GM12878 (cell line): Measurements from ENCODE around the gene KRTAP5-6. TPM values are rescaled to one million over a fixed set of nuclear protein-coding genes. Genes with fewer than 3 reads are reported as not detected.

Experiments
- ATAC-seq: fragments of 200-7000 bp; cut with Tn5 transposase; 3 replicates; pipeline ENCODE4 v1.9.1; 2020; ENCODE audit warnings: mild to moderate bottlenecking, moderate library complexity
- BruUV-seq: library from RNA; stranded (reverse); fragments of 400-500 nt; replicated peaks from 2 replicates; lab custom pipeline; 2021; lab: Mats Ljungman, UMichigan
- CTCF ChIA-PET: fragments of 300-600 bp; sonication (Branson Sonifier 250); formaldehyde crosslinking; extraction: SDS; loops from one replicate; lab custom pipeline; 2021; ENCODE audit warnings: inconsistent platforms; lab: Yijun Ruan, JAX
- POLR2A ChIA-PET: fragments of 350-600 bp; formaldehyde crosslinking; extraction: SDS; loops from one replicate; lab custom pipeline; 2021; ENCODE audit warnings: inconsistent platforms; lab: Charles Lee
- RAD21 ChIA-PET: fragments of 300-600 bp; sonication (Branson Sonifier 250); formaldehyde crosslinking; loops from one replicate; lab custom pipeline; 2023; ENCODE audit warnings: antibody characterized with exemption; ENCODE audit not compliant: unreplicated experiment; lab: Charles Lee
- SMC1A ChIA-PET: fragments of 300-600 bp; sonication (Branson Sonifier 250); formaldehyde crosslinking; loops from one replicate; lab custom pipeline; 2023; ENCODE audit not compliant: unreplicated experiment, uncharacterized antibody; lab: Charles Lee
- DNase-seq: peaks from one replicate; pipeline ENCODE4 v3.0.0-alpha.2; 2011; ENCODE audit warnings: low read depth, low spot score
- FAIRE-seq: peaks from 3 replicates; lab custom pipeline; 2011; peaks lifted over from hg19 to GRCh38; lab: Jason Lieb, UNC
- H2AFZ ChIP-seq: 2 replicates; pipeline ENCODE4 v1.6.0; 2011; ENCODE audit warnings: low read depth, low read length, control low read depth; ENCODE audit not compliant: control insufficient read depth
- H3K27ac ChIP-seq: 2 replicates; pipeline ENCODE4 v1.5.1; 2011; ENCODE audit warnings: control low read depth; ENCODE audit not compliant: control insufficient read depth, insufficient read depth
- H3K27me3 ChIP-seq, 2 experiments: replicated peaks in 1 of 2; 2 replicates each; pipeline versions ENCODE4 v1.6.0 to v1.6.1; 2011; ENCODE audit warnings: low read length in 1 of 2; ENCODE audit not compliant: control insufficient read depth in 2 of 2, insufficient read depth in 2 of 2
- H3K36me3 ChIP-seq, 2 experiments: 2 replicates each; pipeline ENCODE4 v1.5.1; 2011; ENCODE audit warnings: low read length in 1 of 2; ENCODE audit not compliant: control insufficient read depth in 2 of 2, insufficient read depth in 2 of 2
- H3K4me1 ChIP-seq: 2 replicates; pipeline ENCODE4 v1.6.1; 2011; ENCODE audit warnings: mild to moderate bottlenecking, low read length, moderate library complexity, mixed read lengths; ENCODE audit not compliant: control insufficient read depth, insufficient read depth
- H3K4me2 ChIP-seq: 2 replicates; pipeline ENCODE4 v1.6.0; 2011; ENCODE audit warnings: control low read depth; ENCODE audit not compliant: control insufficient read depth, insufficient read depth
- H3K4me3 ChIP-seq: fragments of 200-600 bp; sonication (generic); 2 replicates; pipeline ENCODE4 v1.5.1; 2016
- H3K79me2 ChIP-seq: 2 replicates; pipeline ENCODE4 v1.6.0; 2011; ENCODE audit warnings: low read length; ENCODE audit not compliant: control insufficient read depth, insufficient read depth
- H3K9ac ChIP-seq: 2 replicates; pipeline ENCODE4 v1.8.0; 2011; ENCODE audit warnings: low read length, control low read depth, mixed read lengths; ENCODE audit not compliant: control insufficient read depth, insufficient read depth
- H3K9me3 ChIP-seq: replicated peaks from 3 replicates; pipeline ENCODE4 v1.5.1; 2011; ENCODE audit warnings: mild to moderate bottlenecking, low read length; ENCODE audit not compliant: control insufficient read depth, insufficient read depth
- H4K20me1 ChIP-seq: 2 replicates; pipeline ENCODE4 v1.6.0; 2011; ENCODE audit not compliant: control insufficient read depth, insufficient read depth
- CHD4 ChIP-seq: fragments of 200-600 bp; sonication (generic); IDR thresholded peaks from 2 replicates; pipeline ENCODE4 v1.6.1; 2016; ENCODE audit warnings: mild to moderate bottlenecking
- CTCF ChIP-seq, 3 experiments: IDR thresholded peaks in 2 of 3; conservative IDR thresholded peaks in 1 of 3; 2 replicates each; pipeline ENCODE4 v1.5.1; 2011; ENCODE audit warnings: low read depth in 3 of 3, low read length in 3 of 3, mild to moderate bottlenecking in 3 of 3, control low read depth in 2 of 3, moderate library complexity in 2 of 3, inconsistent platforms in 1 of 3, mixed read lengths in 1 of 3; ENCODE audit not compliant: control insufficient read depth in 2 of 3, insufficient read depth in 1 of 3; ENCODE audit errors: extremely low read depth in 1 of 3
- EED ChIP-seq: sonication (generic); IDR thresholded peaks from 2 replicates; pipeline ENCODE4 v1.6.1; 2016; ENCODE audit warnings: antibody characterized with exemption, low read depth
- EGR1 ChIP-seq, 2 experiments: IDR thresholded peaks; 1 replicate in 1 of 2; 2 replicates in 1 of 2; pipeline ENCODE4 v1.6.1; 2011 to 2012; ENCODE audit warnings: low read depth in 2 of 2, low read length in 2 of 2, borderline replicate concordance in 1 of 2, mild to moderate bottlenecking in 1 of 2, moderate library complexity in 1 of 2
- FOS ChIP-seq: IDR thresholded peaks from 3 replicates; pipeline ENCODE4 v1.6.1; 2011; ENCODE audit warnings: borderline replicate concordance; ENCODE audit not compliant: insufficient read length; ENCODE audit errors: extremely low read depth
- HDGF ChIP-seq: fragments of 450-650 bp; IDR thresholded peaks from 2 replicates; pipeline ENCODE4 v1.6.1; 2016; ENCODE audit warnings: antibody characterized with exemption
- LARP7 ChIP-seq: fragments of 450-650 bp; IDR thresholded peaks from 2 replicates; pipeline ENCODE4 v1.6.1; 2017; ENCODE audit warnings: mild to moderate bottlenecking
- MYC ChIP-seq: IDR thresholded peaks from 2 replicates; pipeline ENCODE4 v1.6.1; 2011; ENCODE audit warnings: mild to moderate bottlenecking, low read length, moderate library complexity, inconsistent platforms; ENCODE audit not compliant: insufficient read depth, insufficient replicate concordance, insufficient read length, severe bottlenecking
- NBN ChIP-seq: fragments of 450-650 bp; IDR thresholded peaks from 2 replicates; pipeline ENCODE4 v1.6.1; 2016
- POU2F2 ChIP-seq: IDR thresholded peaks from 3 replicates; pipeline ENCODE4 v1.6.1; 2011; ENCODE audit warnings: low read depth, mild to moderate bottlenecking, low read length, borderline replicate concordance
- RCOR1 ChIP-seq: conservative IDR thresholded peaks from 2 replicates; pipeline ENCODE4 v1.6.1; 2012; ENCODE audit warnings: low read depth, low read length, improper control_type of control experiment
- RUNX3 ChIP-seq: IDR thresholded peaks from 2 replicates; pipeline ENCODE4 v1.6.1; 2012; ENCODE audit warnings: low read length, inconsistent platforms
- SIX5 ChIP-seq: IDR thresholded peaks from 2 replicates; pipeline ENCODE4 v1.6.1; 2011; ENCODE audit warnings: mild to moderate bottlenecking, low read depth, low read length, moderate library complexity; ENCODE audit not compliant: severe bottlenecking
- SMARCA5 ChIP-seq: fragments of 450-650 bp; IDR thresholded peaks from 2 replicates; pipeline ENCODE4 v1.6.1; 2017; ENCODE audit warnings: mild to moderate bottlenecking
- USF1 ChIP-seq: IDR thresholded peaks from 2 replicates; pipeline ENCODE4 v1.6.1; 2011; ENCODE audit warnings: borderline replicate concordance, low read depth, mild to moderate bottlenecking, moderate library complexity, mixed read lengths, low read length; ENCODE audit not compliant: insufficient read depth; ENCODE audit errors: extremely low read length
- ZZZ3 ChIP-seq: IDR thresholded peaks from 2 replicates; pipeline ENCODE4 v1.6.1; 2011; ENCODE audit warnings: low read depth; ENCODE audit not compliant: control insufficient read depth, insufficient read length
- WGBS: methylation state at CpG from one replicate; pipeline ENCODE4 v1.1.6; 2016; ENCODE audit warnings: low lambda C conversion rate; ENCODE audit not compliant: insufficient replicate concordance, insufficient coverage; ENCODE audit errors: missing lambda C conversion rate; 5-methylcytosine and 5-hydroxymethylcytosine counted together
- in situ Hi-C: fragments of 300-500 bp; cut with MboI; formaldehyde crosslinking; loops from 9 replicates; pipeline ENCODE4 v1.14.3; 2018; ENCODE audit warnings: mixed read lengths
- intact Hi-C: fragments of 100-400 bp; cut with micrococcal nuclease; formaldehyde crosslinking; loops from one replicate; pipeline ENCODE4 v1.14.2; 2022; ENCODE audit not compliant: unreplicated experiment
- polyA plus RNA-seq, 11 experiments: library from polyadenylated mRNA; depleted of rRNA in 4 of 11; unstranded in 6 of 11; stranded (reverse) in 5 of 11; fragments of >200 nt; fragmentation: Nextera tagmentation in 4 of 11; fragmentation: Illumina TruSeq in 1 of 11; extraction: Ambion mirVana in 4 of 11; extraction: Trizol in 1 of 11; gene quantifications; 1 replicate in 1 of 11; 2 replicates in 10 of 11; pipeline versions ENCODE4 v1.2.1 to v1.2.3, GENCODE V29; 2011 to 2016; ENCODE audit warnings: inconsistent platforms in 2 of 11, missing spikeins in 2 of 11, low read depth in 1 of 11
- total RNA-seq, 4 experiments: library from RNA; depleted of rRNA in 3 of 4; stranded (reverse); fragments of >200 nt in 3 of 4; fragmentation: Illumina TruSeq in 1 of 4; extraction: Trizol in 1 of 4; gene quantifications; 2 replicates each; pipeline versions ENCODE4 v1.2.1 to v1.2.3, GENCODE V29; 2013 to 2021

The KRTAP5-6 gene
- total and polyA plus RNA-seq, 10 of the 15 experiments (the other 5 are each of a cell fraction or from before 2014, with no cell fraction given): not detected

GRCh38 chr11:1656670-1657069 lies 40.3 kb upstream of the KRTAP5-6 start:
- no peaks in the 10 kb centered on the region for H3K4me1 ChIP-seq
- SMC1A ChIA-PET: no interaction called here
- ATAC-seq (no peak), FAIRE-seq (no peak), DNase-seq (no peak)
- no peaks in the 10 kb centered on the region for H3K9me3 ChIP-seq
- in situ Hi-C loops (no loop called here), intact Hi-C loops (no loop called here)
- H3K27ac ChIP-seq: no peak overlapping the region
- POLR2A ChIA-PET: no interaction called here
- H3K9ac ChIP-seq: no peak overlapping the region
- WGBS: 1% methylated on average over 7 of the region's 7 CpGs
- no peaks in the 10 kb centered on the region for H3K36me3 ChIP-seq
- no peak for TF ChIP-seq FOS
- TF ChIP-seq CHD4: no peak
- no peak for TF ChIP-seq POU2F2
- TF ChIP-seq NBN: no peak
- TF ChIP-seq RCOR1: no peak
- TF ChIP-seq ZZZ3: no peak
- no peak for TF ChIP-seq EGR1 (IDR thresholded peaks at IDR 0.05; ENCODE audit: borderline replicate concordance in 1 of 2, low read depth in 2 of 2, low read length in 2 of 2)
- TF ChIP-seq LARP7: no peak
- no peak for TF ChIP-seq USF1
- TF ChIP-seq EED: no peak
- no peak for TF ChIP-seq SIX5
- TF ChIP-seq HDGF: no peak
- no peak for TF ChIP-seq MYC
- TF ChIP-seq RUNX3: no peak
- TF ChIP-seq CTCF (IDR thresholded peaks at IDR 0.05 in 2 of 3, conservative IDR thresholded peaks at IDR 0.05 in 1 of 3; ENCODE audit: control insufficient read depth in 2 of 3, extremely low read depth in 1 of 3, insufficient read depth in 1 of 3, low read depth in 3 of 3, low read length in 3 of 3): no peak
- TF ChIP-seq SMARCA5: no peak
- BruUV-seq: no TSS peak
- H3K79me2 ChIP-seq: no peaks in the 10 kb centered on the region
- no peak overlapping the region for H3K4me3 ChIP-seq
- no peak overlapping the region for H2AFZ ChIP-seq
- CTCF ChIA-PET: no interaction called here
- H3K27me3 ChIP-seq: peaks cover 0 to 3% of the 10 kb centered on the region in 2 experiments; a peak in 3 of 4 replicates
- RAD21 ChIA-PET: no interaction called here
- no peaks in the 10 kb centered on the region for H4K20me1 ChIP-seq
- H3K4me2 ChIP-seq: no peak overlapping the region
